MM.1S (cell line): ENCODE results near the gene IL17D.

Source experiments
- CTCF ChIP-seq: fragments of 300-600 bp; sonication (generic); IDR thresholded peaks from 2 replicates; pipeline ENCODE4 v1.5.1; 2016; ENCODE audit warnings: antibody characterized with exemption, low read length, mixed read lengths
- EZH2 ChIP-seq: fragments of 300-600 bp; sonication (generic); optimal IDR thresholded peaks from 2 replicates; pipeline ENCODE3; 2017; ENCODE audit warnings: low read depth, mild to moderate bottlenecking, antibody characterized with exemption, low read length, mixed read lengths

GRCh38 chr13:20709782-20710181 is 6.3 kb downstream of the IL17D start:
- TF ChIP-seq CTCF (no peak), EZH2 (no peak)
